ENCODE data around the gene DLGAP4.

DNA sequence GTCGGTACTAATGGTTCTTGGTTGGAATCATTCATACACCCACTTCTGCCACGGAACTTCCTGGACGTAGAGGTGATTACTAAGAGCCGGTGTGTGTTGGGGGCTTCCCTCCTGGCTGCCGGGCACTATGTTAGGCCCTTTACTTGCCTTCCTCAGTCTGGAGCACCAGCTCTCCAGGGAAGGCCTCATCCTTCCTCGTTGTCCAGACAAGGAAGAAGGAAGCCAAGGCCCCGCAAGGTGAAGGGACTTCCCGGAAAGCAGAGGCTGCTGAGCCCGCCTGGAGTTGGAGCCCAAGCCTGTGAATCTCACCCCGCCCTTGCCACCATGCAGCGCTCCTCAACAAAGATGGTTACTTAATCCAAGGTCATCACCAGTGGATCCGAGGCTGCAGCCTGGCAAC lies 43.7 kb upstream of the DLGAP4 start:
- TF ChIP-seq, protein P1, sequence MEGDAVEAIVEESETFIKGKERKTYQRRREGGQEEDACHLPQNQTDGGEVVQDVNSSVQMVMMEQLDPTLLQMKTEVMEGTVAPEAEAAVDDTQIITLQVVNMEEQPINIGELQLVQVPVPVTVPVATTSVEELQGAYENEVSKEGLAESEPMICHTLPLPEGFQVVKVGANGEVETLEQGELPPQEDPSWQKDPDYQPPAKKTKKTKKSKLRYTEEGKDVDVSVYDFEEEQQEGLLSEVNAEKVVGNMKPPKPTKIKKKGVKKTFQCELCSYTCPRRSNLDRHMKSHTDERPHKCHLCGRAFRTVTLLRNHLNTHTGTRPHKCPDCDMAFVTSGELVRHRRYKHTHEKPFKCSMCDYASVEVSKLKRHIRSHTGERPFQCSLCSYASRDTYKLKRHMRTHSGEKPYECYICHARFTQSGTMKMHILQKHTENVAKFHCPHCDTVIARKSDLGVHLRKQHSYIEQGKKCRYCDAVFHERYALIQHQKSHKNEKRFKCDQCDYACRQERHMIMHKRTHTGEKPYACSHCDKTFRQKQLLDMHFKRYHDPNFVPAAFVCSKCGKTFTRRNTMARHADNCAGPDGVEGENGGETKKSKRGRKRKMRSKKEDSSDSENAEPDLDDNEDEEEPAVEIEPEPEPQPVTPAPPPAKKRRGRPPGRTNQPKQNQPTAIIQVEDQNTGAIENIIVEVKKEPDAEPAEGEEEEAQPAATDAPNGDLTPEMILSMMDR (IDR thresholded peaks at IDR 0.05) = no peak
- no peak for TF ChIP-seq POLR2A (IDR thresholded peaks at IDR 0.05)
